GM21381 (cell line): ENCODE results near the gene LAMA3.
"Not testable (repeated sequence)": the region's sequence is repeated elsewhere in the genome, so short reads cannot be mapped to it uniquely, and the experiment has no call there.

Experiments used
- ATAC-seq: cut with Tn5 transposase; IDR thresholded peaks from one replicate; pipeline ENCODE4 v1.9.1; 2021; ENCODE audit warnings: mild to moderate bottlenecking, moderate library complexity; ENCODE audit not compliant: unreplicated experiment

LAMA3 gene

DNA sequence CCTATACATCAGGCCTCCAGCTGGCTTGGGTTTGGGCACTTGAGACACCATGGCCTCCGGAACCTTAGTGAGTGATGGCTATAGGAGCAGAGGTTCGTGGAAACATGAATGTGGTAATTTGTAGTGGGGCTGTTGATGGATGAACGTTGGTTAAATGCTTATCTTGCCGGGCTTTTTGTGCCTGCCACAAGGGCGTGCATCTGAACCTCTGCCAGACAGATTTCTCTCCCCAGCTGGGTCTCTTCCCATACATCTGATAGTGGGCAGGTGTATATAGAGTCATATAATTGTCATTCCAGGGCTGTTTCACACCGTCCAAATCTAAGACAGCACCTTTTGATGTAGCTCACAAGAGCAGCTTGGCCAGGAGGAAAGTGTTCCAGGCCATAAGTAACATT lies 14.7 kb downstream of the LAMA3 start:
- ATAC-seq: no peak

DNA sequence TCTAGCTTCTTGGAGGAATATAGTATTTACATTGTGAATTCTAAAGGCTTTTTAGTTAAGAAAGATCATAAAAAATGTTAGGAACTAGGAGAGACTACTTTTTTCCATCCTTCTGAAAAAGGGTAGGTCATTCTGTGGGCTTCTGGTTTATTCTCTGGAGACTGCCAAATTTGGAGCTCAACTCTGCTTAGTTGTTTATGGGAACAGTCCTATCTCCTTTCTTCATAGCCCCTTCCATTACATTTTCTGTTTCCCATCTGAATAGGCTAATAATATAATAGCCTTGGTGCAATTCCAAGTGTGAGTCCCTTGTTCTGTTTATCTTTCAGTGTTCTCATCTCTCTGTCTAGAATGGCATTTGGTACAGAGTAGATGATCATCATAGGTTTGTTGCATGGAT lies 15.6 kb downstream of the LAMA3 start:
- ATAC-seq: no peak

DNA sequence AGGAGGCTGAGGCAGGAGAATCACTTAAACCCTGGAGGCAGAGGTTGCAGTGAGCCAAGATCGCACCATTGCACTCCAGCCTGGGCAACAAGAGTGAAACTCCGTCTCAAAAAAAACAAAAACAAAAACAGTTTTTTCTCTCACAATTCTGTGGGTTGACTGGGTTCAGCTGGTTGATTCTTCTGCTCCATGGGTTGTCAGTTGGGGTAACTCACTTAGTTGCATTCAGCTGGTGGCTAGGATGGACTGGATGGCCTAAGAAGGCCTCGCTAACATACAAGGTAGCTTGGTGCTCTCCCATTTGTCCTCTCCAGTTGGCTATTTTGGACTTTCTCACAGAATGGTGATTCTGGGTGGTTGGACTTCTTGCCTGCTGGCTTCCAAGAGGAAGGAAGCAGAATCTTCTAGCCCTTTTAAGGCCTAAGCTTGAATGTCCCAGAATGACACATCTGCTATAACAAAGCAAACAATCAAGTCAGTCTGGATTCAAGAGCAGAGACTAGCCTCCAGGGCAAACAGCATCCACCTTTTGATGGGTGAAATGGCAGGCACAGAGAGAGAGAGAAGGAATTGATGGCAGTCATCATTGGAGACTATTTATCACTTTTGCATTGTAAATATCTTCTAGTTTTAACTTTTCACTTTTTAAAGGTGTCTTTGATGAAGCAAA lies 17.9 kb downstream of the LAMA3 start:
- no peak for ATAC-seq

DNA sequence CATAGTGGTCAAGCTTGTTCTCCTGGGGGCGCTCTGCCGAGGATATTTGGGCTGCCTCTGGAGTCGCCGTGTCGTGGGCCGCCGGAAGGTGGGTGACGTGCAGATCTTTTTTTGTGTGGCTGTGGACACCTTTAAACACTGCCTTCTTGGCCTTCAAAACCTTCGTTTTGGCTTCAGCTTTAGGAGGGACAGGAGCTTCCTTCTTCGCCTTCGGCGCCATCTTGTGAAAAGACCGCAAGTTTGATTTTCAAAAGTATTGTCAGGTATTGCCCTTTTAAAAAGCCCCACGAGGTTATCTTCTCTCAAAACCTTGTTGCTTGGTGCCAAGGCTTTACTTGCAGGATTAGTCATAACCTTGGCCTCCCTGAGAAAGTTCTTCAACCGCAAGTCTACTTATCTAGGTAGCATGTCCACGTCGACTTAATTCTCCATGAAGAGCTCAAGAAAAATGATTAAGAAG lies 20.8 kb downstream of the LAMA3 start:
- no peak for ATAC-seq

DNA sequence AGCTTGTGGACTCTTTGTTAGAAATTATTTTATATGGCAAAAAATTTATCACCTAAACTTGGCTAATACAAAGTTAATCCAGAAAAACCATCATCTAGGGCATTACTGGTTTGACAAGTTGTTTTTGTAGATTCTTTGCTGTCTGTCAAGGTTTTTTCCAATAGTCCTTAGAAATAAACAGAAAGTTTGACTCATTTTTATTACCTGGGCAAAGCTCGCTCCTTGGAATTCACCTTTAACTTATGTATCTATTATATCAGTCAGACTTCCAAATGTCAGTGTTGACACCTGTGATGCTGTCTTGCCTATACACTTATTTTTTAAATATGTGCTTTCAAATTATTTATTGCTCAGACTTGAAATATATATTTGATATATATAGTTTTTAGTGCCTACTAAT lies 21.7 kb downstream of the LAMA3 start:
- ATAC-seq: no peak

DNA sequence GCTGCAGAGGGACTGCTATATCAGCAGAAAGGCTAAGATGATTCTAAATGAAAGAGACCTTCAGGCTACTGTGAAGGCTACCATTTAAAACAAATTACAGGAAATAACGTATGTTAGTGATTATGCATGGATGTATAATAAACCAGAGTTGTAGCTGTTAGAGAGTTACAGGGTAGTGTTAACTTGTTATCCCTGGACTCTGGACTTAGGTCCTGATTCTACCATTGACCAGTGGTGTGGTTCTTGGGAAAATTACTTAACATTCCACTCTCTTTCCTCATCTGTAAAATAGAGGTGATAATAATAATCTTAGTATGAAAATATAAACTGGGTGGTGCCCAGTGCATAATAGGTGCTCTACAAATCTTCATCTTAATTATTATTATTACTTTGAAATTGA lies 22.2 kb downstream of the LAMA3 start:
- no peak for ATAC-seq

DNA sequence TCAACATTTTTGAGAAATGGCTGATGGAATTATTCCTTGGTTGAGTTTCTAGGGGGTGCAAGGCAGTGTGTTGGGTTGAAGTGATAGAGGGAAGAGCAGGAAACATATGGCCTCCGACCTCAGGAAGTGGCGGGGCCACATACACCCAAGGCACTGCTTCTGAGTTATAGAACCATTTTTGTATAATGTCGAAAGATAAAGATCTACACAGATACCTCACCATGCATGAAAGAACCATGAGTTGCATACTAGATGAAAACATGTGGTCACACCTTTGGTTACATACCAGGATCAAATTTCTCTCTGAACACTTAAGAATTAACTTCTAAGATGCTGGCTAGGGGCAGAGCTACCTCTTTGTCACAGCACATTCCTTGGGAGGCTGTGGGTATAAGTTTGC lies 23.2 kb downstream of the LAMA3 start:
- ATAC-seq: no peak

DNA sequence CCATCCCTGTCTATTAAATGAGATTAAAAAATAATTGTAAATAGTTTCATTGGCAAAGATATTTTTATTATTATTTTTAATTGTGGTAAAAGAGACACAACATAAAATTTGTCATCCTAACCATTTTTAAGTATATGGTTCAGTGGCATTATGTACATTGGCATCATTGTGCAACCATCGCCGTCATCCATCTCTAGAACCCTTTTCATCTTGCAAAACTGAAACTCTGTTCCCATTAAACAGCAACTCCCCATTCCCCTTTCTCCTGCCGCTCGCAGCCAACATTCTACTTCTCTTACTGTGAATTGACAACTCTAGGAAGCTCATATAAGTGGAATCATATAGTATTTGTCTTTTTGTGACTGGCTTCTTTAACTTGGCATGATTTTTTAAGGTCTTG lies 25.3 kb downstream of the LAMA3 start:
- ATAC-seq: no peak

DNA sequence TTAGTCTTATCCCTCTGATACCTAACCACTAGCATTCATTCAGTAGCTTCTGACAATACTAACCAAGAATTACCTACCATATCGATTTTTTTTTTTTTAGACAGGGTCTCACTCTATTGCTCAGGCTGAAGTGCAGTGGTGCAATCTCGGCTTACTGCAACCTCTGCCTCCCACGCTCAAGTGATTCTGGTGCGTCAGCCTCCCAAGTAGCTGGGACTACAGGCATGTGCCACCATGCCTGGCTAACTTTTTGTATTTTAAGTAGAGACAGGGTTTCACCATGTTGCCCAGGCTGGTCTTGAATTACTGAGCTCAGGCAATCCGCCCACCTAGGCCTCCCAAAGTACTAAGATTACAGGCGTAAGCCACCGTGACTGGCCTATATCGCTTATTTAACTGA lies 26.8 kb downstream of the LAMA3 start:
- not testable (repeated sequence) for ATAC-seq

DNA sequence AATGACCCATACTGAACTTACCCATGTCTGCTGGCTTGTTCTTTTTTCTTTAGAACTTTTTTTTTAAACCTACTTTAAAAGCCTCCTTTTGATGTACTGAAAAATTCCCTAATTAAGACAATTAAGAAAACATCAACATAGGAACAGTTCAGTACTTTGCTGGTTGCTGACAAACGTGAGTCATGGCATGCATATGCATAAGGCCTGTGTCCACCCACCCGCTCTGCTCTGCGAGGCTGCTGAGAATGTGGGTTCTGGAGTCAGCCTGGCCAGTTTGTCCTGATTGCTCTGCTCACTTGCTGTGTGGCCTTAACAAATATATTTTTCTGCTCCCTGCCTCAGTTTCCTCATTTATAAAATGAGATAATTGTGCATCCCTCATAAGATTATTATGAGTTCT lies 27.3 kb downstream of the LAMA3 start:
- no peak for ATAC-seq

DNA sequence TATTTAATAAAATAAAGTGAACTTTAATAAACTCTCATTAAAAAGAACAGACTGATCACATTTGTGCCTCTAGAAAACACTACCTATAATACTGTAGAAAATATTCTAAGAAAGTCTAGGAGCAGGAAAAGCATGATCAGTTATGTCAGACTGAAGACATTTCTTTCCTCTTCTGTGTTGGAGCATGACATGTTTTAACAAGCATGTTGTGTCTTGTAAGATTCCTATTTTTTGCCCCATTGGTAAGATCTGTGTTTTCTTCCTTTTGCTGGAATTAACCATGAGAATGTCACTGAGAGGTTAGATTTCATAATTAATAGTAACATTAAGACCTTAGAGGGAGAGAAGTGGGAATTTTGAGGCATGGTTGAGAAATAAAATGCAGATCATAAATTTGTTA lies 27.7 kb downstream of the LAMA3 start:
- no peak for ATAC-seq

DNA sequence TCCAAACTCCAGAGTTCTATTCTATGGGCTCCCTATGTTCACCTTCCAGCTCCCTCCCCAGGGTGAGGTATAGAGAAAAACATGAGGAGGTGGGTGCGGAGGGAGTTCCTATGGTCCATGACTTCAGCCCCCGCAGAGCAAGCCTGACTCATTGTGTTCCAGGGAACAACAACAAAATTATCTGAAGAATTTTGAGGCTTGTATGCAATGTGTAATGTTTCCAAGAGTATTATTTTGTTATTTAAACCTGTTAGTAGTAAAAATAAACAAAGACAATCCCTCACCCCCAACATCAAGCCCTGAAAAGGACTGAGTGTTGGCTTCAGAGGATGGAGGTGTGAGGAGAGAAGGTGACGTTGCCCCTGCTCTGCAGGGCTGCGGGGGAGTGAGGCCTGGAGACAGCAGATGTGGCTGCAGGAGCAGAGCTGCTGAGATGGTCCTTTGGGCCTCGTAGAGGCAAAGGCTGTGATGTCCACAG lies 29.0 kb downstream of the LAMA3 start:
- no peak for ATAC-seq

DNA sequence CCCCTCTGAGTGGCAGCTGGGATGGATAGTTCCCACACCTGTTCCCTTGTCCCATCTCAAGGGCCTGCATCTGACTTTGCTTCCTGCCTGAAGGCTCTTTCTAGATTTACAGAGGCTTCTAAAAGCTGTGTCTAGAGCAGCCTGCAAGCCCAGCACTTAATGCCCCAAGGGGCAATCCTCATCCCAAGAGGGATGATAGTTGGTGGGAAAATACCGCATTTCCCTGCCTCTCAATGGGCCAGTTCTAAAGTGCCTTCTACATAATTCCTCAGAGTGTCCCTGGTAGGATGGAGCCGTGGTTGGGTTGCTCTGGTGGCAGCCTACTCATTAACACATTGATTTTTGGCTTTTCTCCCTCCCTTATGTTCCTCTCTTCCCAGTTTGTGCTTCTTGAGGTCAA lies 29.5 kb downstream of the LAMA3 start:
- no peak for ATAC-seq

DNA sequence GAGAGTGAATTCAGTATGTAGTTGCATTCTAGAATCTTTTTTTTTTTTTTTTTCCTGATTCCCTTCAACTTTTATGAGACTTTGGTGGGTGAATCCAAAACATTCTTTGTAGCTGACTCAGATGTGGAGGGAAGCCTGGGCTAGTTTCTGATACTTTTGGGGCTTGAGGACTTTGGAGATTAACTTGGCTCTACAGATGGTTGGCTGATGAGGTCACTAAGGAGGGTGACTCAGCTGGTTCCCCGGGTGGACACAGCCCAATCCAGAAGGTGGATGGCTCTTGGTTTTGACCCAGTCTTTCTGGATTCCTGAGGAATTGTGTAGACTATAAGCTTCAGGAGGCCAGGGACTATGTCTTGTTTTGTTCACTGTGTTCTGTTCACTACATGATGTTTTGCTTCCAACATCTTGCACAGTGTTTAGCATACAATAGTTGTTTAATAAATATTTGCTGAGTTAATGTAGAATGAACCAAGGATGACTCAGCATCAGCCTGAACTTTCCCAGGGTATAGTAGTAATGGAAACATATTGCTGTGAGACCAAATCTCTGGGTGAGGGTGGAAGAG lies 30.5 kb downstream of the LAMA3 start:
- no peak for ATAC-seq

DNA sequence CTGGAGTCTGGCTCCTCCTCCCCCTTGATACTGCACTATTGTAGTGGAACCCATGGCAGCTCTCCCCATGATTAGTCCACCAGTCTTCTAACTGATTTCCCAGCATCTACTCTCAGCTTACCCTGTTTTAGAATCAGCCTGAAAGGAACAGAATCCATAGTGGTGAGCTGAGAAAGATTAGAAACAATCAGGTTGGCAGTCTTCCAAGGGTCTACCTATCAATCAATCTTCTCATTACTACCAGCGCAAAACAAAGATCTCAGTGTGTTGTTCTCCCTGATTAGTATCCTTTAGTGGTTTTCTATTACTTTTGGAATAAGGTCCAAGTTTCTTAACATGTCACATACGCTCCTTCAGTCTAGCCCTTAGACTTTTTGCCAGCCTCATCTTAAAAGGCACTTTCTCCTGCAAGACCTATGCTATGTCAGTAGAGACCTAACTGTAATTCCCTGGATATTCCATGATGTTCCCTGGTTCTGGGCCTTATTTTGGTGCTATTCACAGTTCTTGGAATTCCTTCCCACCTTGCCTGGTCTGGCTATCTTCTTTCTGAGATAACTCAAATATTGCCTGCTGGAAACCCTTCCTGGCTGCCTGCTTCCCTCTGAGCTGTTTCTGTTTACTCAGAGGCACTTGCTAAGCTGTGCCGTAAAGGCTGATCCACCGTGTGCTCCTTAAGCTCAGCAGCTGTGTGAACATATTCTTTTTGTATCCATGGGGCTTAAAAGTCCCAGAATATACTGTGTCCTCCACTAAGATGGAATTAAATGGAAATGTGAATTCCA lies 32.6 kb downstream of the LAMA3 start:
- ATAC-seq: no peak

DNA sequence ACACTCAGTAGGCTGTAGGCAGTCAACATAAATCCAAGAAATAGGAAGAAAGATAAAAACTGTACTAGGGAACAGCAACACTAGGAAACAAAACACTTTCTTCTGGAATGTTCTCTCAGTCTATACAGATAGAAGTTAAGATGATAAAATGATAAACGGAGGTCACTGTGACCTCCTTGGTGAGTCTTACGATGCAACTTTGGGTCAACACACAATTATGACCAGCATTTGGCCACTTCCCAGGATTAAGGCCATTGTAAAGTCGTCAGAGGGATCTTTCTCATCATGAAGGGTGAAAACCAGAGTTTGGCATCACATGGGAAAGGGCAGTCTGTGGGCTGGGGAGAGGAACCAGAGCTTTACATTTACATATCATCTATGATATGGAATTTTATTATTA lies 33.4 kb downstream of the LAMA3 start:
- no peak for ATAC-seq

DNA sequence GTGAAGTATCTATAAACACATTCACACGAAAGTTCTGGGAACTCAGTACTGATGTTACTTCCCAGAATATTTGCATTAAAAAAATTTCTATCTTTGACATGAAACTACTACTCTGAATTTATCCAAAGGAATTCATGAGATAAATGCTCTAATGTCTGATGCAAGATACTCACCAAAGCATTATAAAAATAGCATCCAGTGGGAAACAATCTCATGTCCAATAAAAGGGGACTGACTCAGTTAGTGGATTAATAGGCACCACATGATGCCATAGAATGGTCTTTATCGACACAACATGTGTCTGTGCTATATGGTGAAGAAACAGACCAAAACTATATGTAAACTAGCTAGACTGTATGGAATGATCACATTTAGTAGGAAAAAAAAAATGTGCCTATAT lies 33.9 kb downstream of the LAMA3 start:
- no peak for ATAC-seq

DNA sequence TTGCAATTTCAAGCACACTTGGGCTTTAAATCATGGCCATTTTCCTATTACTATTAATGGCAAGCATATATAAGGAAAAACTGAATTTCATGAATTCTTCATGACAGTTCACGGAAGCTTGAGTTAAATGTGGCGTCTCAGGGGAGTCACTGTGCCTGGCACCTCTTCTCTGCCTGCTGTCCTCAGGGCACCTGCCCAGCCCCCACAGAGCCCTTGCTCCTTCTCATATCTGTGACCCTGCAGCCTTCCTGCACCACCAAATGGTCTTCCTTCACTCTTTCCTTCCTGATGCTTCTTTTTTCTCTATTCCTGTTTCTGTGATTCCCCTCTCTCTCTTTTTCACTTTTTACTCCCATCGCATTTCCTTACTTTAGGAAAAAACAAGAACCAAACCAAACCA lies 35.4 kb downstream of the LAMA3 start:
- ATAC-seq: no peak

DNA sequence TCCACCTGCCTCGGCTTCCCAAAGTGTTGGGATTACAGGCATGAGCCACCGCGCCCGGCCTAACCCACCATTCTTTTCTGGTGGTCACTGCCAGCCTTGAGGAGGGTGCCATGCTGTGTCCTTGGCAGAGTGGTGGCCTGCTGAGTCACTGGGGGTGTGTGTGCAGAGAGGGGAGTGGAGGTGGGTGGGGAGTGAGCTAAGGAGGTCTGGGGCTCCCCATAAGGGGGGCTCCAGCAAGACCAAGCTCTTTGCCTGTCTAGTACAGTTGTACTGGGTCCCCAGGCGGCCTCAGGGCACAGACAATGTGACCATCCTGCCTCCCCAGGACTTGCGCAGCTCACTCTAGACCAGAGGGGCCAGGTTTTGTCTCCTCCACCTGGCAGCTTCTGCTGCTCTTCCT lies 36.1 kb downstream of the LAMA3 start:
- no peak for ATAC-seq

DNA sequence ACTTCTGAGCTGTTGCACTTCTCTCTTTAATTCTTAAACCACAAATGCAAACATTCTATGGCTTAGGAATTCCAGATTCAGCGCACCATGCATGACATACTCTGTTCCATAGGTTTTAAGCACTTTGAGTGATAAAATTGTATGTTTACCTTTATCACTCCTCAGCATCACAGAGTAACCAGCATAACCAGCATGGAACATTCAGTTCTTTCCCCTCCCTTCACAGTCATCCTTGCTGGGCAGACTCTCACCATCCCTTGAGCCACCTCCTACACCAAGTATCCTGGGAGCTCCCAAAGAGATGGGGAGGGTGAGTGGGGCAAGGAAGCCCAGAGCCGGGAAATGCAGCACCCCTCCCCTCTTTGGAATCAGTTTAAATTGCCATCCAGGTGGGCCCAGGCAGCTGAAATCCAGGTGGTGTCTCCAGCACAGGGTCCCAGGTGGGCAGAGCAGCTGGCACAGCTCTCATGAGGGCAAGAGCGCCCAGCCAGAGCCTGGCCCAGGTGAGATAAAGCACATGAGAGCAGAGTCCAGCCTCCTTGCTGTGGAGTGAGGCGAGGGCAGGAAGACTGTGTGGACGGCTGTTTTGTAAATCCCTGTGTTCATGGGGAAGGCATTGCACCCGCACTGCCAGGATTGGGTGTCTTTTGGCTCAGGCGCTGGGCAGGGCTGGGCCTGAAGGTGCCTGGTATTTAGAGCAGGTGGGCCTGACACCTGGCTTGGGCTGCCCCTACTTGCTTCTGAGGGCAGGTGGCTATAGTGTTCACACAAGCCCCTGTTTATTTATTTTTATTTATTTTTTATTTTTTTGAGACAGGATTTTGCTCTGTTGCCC lies 36.8 kb downstream of the LAMA3 start:
- ATAC-seq: no peak
